Activated CD4-positive, alpha-beta memory T cell treated with anti-CD3 and anti-CD28 coated beads for 36 hours (primary cell): ENCODE measurements around the gene OSBPL10. TPM values are rescaled to one million over a fixed set of nuclear protein-coding genes. Genes with fewer than 3 reads are reported as not detected.

Experiments used
- CTCF ChIA-PET: fragments of 350-600 bp; sonication (Branson Sonifier 250); formaldehyde crosslinking; loops from one replicate; lab custom pipeline; 2021; ENCODE audit warnings: antibody characterized with exemption, inconsistent platforms; lab: Charles Lee
- POLR2A ChIA-PET: fragments of 350-600 bp; sonication (Branson Sonifier 250); formaldehyde crosslinking; loops from one replicate; lab custom pipeline; 2021; ENCODE audit warnings: antibody characterized with exemption; lab: Charles Lee
- DNase-seq: peaks from one replicate; pipeline ENCODE4 v3.0.0-alpha.2; 2020
- H3K27ac Mint-ChIP-seq: one replicate; pipeline ENCODE4 v1.8.0; 2021; ENCODE audit warnings: mixed read lengths
- H3K27me3 Mint-ChIP-seq: one replicate; pipeline ENCODE4 v1.8.0; 2021; ENCODE audit warnings: mixed read lengths
- H3K36me3 Mint-ChIP-seq: one replicate; pipeline ENCODE4 v1.8.0; 2021; ENCODE audit warnings: mixed read lengths
- H3K4me1 Mint-ChIP-seq: one replicate; pipeline ENCODE4 v1.8.0; 2021; ENCODE audit warnings: low read depth, mixed read lengths
- H3K4me3 Mint-ChIP-seq: one replicate; pipeline ENCODE4 v1.8.0; 2021; ENCODE audit warnings: mild to moderate bottlenecking, mixed read lengths
- H3K9me3 Mint-ChIP-seq: one replicate; pipeline ENCODE4 v1.8.0; 2021; ENCODE audit warnings: mixed read lengths
- intact Hi-C: fragments of 100-400 bp; cut with micrococcal nuclease; formaldehyde crosslinking; loops from one replicate; pipeline ENCODE4 v1.15.1; 2023
- total RNA-seq, 2 experiments: library from RNA; stranded (reverse); gene quantifications; one replicate each; pipeline ENCODE4 v1.2.3, GENCODE V29; 2021

OSBPL10 gene
- total RNA-seq, 2 experiments from 2014 or later, result 3.4 to 3.5 TPM

DNA sequence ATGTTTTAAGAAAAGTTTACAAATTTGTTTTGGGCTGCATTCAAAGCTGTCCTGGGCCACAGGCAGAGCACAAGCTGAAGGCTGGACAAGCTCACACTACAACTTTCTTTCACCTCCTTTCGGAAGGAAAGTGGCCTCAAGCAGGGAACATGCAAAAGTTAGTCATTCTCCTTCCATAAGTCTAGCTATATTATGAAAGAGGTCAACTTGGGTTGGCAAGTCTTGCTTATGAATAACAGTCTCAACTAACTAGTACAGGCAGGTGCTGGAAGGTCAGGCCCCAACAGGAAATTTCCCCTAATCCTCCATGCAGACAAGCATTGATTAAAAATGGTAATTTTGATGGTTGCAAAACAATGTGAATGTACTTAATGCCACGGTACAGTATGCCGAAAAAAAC lies 69.4 kb downstream of the OSBPL10 start:
- no peak for DNase-seq
- Mint-ChIP-seq H3K27ac (no peak overlapping the region), H3K9me3 (no peaks in the 10 kb centered on the region), H3K36me3 (no peaks in the 10 kb centered on the region), H3K4me1 (peaks cover 7% of the 10 kb centered on the region), H3K27me3 (no peaks in the 10 kb centered on the region), H3K4me3 (no peak overlapping the region)
- POLR2A ChIA-PET, result no interaction called here
- CTCF ChIA-PET, result no interaction called here
- intact Hi-C loops, result no loop called here

DNA sequence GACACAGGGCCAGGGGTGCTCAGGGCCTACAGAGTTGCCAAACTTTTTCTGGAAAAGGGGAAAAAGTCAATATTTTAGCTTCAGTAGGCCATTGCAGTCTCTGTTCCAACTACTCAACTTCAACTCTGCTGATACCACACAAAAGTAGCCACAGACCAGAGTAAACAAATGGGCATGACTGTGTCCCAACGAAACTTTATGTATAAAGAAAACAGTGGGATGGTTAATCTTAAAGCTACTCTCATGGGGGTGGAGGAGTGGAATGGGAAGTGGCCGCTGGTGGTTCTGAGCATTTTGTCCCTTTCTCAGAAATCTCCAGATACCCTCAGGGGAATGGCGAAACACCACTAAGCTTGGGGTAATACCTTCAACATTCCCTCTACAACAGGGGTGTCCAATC lies 69.9 kb downstream of the OSBPL10 start:
- no peak overlapping the region for H3K27ac Mint-ChIP-seq
- intact Hi-C loops, result no loop called here
- no peaks in the 10 kb centered on the region for H3K27me3 Mint-ChIP-seq
- no peak for DNase-seq
- ChIA-PET CTCF (no interaction called here), POLR2A (no interaction called here)
- H3K4me3 Mint-ChIP-seq, result no peak overlapping the region
- no peaks in the 10 kb centered on the region for H3K9me3 Mint-ChIP-seq
- H3K36me3 Mint-ChIP-seq, result no peaks in the 10 kb centered on the region
- H3K4me1 Mint-ChIP-seq, result peaks cover 1% of the 10 kb centered on the region

DNA sequence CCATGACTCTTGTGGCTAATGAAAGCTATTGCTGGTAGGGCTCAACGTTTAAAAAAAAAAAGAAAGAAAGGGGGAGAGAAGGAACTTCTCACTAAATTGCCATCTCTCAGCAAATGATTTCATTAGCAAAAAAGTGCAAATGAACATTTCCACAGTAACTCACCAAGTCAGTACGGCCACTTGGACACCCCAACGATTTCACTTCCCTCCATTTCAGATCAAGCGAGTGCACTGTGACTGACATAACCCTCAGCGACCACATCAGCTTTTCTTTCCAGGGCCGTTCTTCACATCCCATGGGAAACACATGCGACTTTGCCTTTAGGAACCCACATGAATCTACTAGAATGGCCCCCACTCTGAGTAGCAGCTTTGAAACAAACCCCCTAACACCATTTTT lies 71.6 kb downstream of the OSBPL10 start:
- Mint-ChIP-seq H3K27ac (no peak overlapping the region), H3K27me3 (no peaks in the 10 kb centered on the region), H3K4me1 (no peaks in the 10 kb centered on the region), H3K9me3 (no peaks in the 10 kb centered on the region), H3K4me3 (no peak overlapping the region), H3K36me3 (no peaks in the 10 kb centered on the region)
- ChIA-PET CTCF (no interaction called here), POLR2A (no interaction called here)
- no peak for DNase-seq
- intact Hi-C loops, result no loop called here

GRCh38 chr3:31908391-31909097 lies 72.5 kb downstream of the OSBPL10 start:
- Mint-ChIP-seq H3K9me3 (no peaks in the 10 kb centered on the region), H3K4me1 (peaks cover 4% of the 10 kb centered on the region), H3K4me3 (no peak overlapping the region), H3K36me3 (no peaks in the 10 kb centered on the region), H3K27me3 (no peaks in the 10 kb centered on the region), H3K27ac (no peak overlapping the region)
- intact Hi-C loops, result no loop called here
- ChIA-PET POLR2A (no interaction called here), CTCF (no interaction called here)
- no peak for DNase-seq

- no peaks in the 10 kb centered on the region for H3K27me3 Mint-ChIP-seq
- H3K27ac Mint-ChIP-seq, result no peak overlapping the region
- ChIA-PET POLR2A (no interaction called here), CTCF (no interaction called here)
- H3K9me3 Mint-ChIP-seq, result no peaks in the 10 kb centered on the region
- DNase-seq, result no peak
- H3K4me3 Mint-ChIP-seq, result no peak overlapping the region
- H3K4me1 Mint-ChIP-seq, result peaks cover 4% of the 10 kb centered on the region
- no peaks in the 10 kb centered on the region for H3K36me3 Mint-ChIP-seq
- intact Hi-C loops, result no loop called here
These were observed 74.9 kb downstream of the OSBPL10 start for GRCh38 chr3:31906182-31906581.

DNA sequence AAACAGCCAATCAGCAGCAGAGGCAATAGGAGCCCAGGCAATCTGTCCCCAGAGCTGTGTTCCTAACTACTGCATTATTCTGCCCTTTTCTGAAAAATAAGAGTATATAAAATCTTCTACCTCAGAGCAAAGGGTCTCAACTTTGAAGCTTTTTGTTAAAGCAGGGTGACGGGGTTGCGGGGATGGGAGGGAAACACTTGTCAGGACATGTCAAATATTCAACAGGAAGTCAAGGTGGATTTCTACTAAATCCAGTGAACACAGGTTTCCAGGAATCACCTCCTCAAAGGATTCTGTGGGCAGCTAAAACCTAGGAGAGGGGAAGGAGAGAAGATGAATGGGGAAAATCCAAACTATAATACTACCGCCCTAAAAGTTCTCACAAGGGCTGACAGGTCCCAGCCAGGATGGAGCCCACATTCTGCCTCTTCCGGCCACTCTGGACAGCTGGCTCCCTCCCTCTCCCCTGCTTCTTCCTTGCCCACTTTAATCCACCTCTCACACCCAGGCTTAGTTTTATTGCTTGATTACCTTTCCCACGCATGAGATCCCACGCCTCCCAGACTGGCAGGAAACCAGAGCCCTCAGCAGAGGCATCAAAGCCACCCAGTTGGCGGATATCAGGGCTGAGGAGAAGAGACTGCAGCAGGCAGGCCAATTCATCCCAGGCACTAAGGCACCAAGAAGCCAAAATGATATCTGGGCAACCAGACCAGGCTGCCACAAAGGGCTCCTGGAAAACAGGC lies 77.2 kb downstream of the OSBPL10 start:
- no peak for DNase-seq
- Mint-ChIP-seq H3K27ac (no peak overlapping the region), H3K4me3 (no peak overlapping the region), H3K27me3 (no peaks in the 10 kb centered on the region), H3K4me1 (peaks cover 12% of the 10 kb centered on the region), H3K36me3 (no peaks in the 10 kb centered on the region), H3K9me3 (no peaks in the 10 kb centered on the region)
- ChIA-PET CTCF (interaction anchor here (1.5 kb wide), 1 partner anchor 115 kb away, joined by 3 read pairs; no protein-coding TSS in a partner anchor), POLR2A (no interaction called here)
- intact Hi-C loops, result no loop called here

DNA sequence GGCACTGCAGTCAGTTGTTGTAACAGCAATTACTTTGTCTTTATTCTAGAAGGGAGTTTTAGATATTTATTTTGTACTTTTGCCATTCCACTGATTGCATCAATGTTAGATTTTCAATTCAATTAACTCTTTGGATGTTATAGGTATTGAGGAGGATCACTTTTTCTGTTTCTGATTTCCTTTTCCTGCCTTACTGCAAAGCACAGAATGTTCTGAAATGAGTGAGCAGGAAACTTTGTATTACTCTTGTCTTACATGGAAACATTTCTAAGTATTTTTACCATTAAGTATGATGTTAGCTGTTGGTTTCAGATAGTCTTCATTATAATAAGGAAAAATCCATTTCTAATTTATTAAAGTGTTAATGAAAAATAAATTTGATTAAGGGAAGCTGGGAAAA lies 80.5 kb downstream of the OSBPL10 start:
- no peaks in the 10 kb centered on the region for H3K36me3 Mint-ChIP-seq
- ChIA-PET CTCF (no interaction called here), POLR2A (no interaction called here)
- DNase-seq, result no peak
- intact Hi-C loops, result no loop called here
- no peak overlapping the region for H3K4me3 Mint-ChIP-seq
- peaks cover 12% of the 10 kb centered on the region for H3K4me1 Mint-ChIP-seq
- H3K9me3 Mint-ChIP-seq, result no peaks in the 10 kb centered on the region
- H3K27me3 Mint-ChIP-seq, result no peaks in the 10 kb centered on the region
- no peak overlapping the region for H3K27ac Mint-ChIP-seq

- Mint-ChIP-seq H3K9me3 (no peaks in the 10 kb centered on the region), H3K4me1 (peaks cover 7% of the 10 kb centered on the region), H3K4me3 (no peak overlapping the region), H3K27ac (no peak overlapping the region), H3K36me3 (no peaks in the 10 kb centered on the region), H3K27me3 (peaks cover 8% of the 10 kb centered on the region)
- ChIA-PET CTCF (no interaction called here), POLR2A (no interaction called here)
- DNase-seq, result no peak
- intact Hi-C loops, result no loop called here
These were observed 84.2 kb downstream of the OSBPL10 start for GRCh38 chr3:31896648-31897433.

- Mint-ChIP-seq H3K4me1 (peaks cover 6% of the 10 kb centered on the region), H3K36me3 (no peaks in the 10 kb centered on the region), H3K27ac (no peak overlapping the region), H3K27me3 (peaks cover 9% of the 10 kb centered on the region), H3K9me3 (no peaks in the 10 kb centered on the region), H3K4me3 (no peak overlapping the region)
- ChIA-PET POLR2A (no interaction called here), CTCF (no interaction called here)
- intact Hi-C loops, result no loop called here
- no peak for DNase-seq
These were observed 85.0 kb downstream of the OSBPL10 start for GRCh38 chr3:31896026-31896425.

GRCh38 chr3:31895471-31895870 lies 85.6 kb downstream of the OSBPL10 start:
- H3K36me3 Mint-ChIP-seq, result no peaks in the 10 kb centered on the region
- POLR2A ChIA-PET, result no interaction called here
- peaks cover 3% of the 10 kb centered on the region for H3K4me1 Mint-ChIP-seq
- peaks cover 9% of the 10 kb centered on the region for H3K27me3 Mint-ChIP-seq
- intact Hi-C loops, result no loop called here
- no peaks in the 10 kb centered on the region for H3K9me3 Mint-ChIP-seq
- CTCF ChIA-PET, result no interaction called here
- no peak overlapping the region for H3K27ac Mint-ChIP-seq
- H3K4me3 Mint-ChIP-seq, result no peak overlapping the region
- no peak for DNase-seq

DNA sequence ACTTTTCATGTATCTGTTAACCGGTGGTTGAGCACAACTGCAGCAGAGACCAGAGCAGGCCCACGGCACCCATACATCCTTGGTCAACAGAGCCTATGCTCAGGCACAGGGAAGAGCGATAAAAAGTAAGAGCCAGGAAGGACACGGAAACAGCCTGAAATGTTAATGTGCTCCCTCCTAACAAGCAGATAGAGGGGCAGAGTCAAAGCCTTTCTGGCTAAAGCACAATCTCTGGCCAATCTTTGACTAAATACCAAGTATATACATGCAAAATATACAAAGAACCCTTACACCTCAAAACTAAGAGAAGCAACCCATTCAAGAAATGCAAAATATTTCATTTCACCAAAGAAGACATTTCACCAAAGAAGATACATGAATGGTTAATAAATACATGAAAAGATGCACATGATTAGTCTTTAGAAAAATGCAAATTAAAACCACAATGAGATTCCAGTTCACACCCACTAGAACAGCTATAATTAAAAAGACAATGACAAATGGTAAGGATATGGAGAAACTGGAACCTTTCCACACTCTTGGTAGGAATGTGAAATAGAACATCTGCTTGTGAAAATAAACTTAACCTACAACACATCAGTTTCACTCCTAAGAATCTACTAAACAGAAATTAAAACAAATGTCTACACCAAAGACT lies 88.0 kb downstream of the OSBPL10 start:
- Mint-ChIP-seq H3K27me3 (peaks cover 9% of the 10 kb centered on the region), H3K36me3 (no peaks in the 10 kb centered on the region), H3K9me3 (no peaks in the 10 kb centered on the region), H3K27ac (no peak overlapping the region), H3K4me3 (no peak overlapping the region), H3K4me1 (peaks cover 4% of the 10 kb centered on the region)
- no peak for DNase-seq
- intact Hi-C loops, result no loop called here
- ChIA-PET POLR2A (no interaction called here), CTCF (no interaction called here)

GRCh38 chr3:31892500-31892899 lies 88.6 kb downstream of the OSBPL10 start:
- Mint-ChIP-seq H3K4me3 (no peak overlapping the region), H3K36me3 (no peaks in the 10 kb centered on the region), H3K9me3 (no peaks in the 10 kb centered on the region), H3K27me3 (peaks cover 9% of the 10 kb centered on the region), H3K4me1 (peaks cover 4% of the 10 kb centered on the region), H3K27ac (no peak overlapping the region)
- ChIA-PET CTCF (no interaction called here), POLR2A (no interaction called here)
- no peak for DNase-seq
- intact Hi-C loops, result no loop called here
